Measurements from ENCODE around the gene CCL26.

DNA sequence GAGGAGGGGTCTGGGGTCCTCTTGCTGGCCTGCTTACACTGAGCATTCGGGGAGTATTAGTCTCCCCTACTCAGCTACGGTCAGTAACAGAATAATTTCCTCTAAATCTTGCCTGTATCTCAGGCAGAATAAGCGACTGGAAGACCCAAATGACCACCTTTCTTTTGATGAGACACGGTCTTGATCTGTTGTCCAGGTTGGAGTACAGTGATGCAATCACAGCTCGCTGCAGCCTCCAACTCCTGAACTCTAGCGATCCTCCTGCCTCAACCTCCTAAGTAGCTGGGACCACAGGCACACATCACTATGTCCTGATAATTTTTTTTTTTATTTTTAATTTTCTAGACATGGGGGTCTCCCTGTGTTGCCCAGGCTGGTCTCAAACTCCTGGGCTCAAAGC lies 24.4 kb upstream of the CCL26 start:
- TF ChIP-seq, protein P1, sequence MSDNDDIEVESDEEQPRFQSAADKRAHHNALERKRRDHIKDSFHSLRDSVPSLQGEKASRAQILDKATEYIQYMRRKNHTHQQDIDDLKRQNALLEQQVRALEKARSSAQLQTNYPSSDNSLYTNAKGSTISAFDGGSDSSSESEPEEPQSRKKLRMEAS (IDR thresholded peaks at IDR 0.05; ENCODE audit: insufficient read depth, insufficient read length): no peak
- TF ChIP-seq, protein P2, sequence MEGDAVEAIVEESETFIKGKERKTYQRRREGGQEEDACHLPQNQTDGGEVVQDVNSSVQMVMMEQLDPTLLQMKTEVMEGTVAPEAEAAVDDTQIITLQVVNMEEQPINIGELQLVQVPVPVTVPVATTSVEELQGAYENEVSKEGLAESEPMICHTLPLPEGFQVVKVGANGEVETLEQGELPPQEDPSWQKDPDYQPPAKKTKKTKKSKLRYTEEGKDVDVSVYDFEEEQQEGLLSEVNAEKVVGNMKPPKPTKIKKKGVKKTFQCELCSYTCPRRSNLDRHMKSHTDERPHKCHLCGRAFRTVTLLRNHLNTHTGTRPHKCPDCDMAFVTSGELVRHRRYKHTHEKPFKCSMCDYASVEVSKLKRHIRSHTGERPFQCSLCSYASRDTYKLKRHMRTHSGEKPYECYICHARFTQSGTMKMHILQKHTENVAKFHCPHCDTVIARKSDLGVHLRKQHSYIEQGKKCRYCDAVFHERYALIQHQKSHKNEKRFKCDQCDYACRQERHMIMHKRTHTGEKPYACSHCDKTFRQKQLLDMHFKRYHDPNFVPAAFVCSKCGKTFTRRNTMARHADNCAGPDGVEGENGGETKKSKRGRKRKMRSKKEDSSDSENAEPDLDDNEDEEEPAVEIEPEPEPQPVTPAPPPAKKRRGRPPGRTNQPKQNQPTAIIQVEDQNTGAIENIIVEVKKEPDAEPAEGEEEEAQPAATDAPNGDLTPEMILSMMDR (IDR thresholded peaks at IDR 0.05; ENCODE audit: extremely low read depth in 1 of 2, insufficient read depth in 1 of 2, low read depth in 1 of 2, low read length in 2 of 2): no peak
- TF ChIP-seq POLR2A (IDR thresholded peaks at IDR 0.05; ENCODE audit: low read depth, low read length): no peak
- TF ChIP-seq POLR2AphosphoS5 (IDR thresholded peaks at IDR 0.05; ENCODE audit: insufficient read depth, low read depth, low read length): no peak
- no peak for TF ChIP-seq EZH2 (IDR thresholded peaks at IDR 0.05; ENCODE audit: borderline replicate concordance, low read depth, low read length, severe bottlenecking)

All from endothelial cell of umbilical vein (primary cell).